HG03432 (cell line): Measurements from ENCODE around the gene RELA.

ENCODE experiments used
- ATAC-seq: cut with Tn5 transposase; IDR thresholded peaks from one replicate; pipeline ENCODE4 v1.9.1; 2021; ENCODE audit warnings: mild to moderate bottlenecking, moderate library complexity; ENCODE audit not compliant: unreplicated experiment

RELA gene

GRCh38 chr11:65615229-65615949 lies 47.3 kb downstream of the RELA start, which contains the start of gene PCNX3:
Gene PCNX3, plus strand, starts transcription at chr11:65615776. Its CDS starts 536 bp downstream, at chr11:65616312.
- peak; percentile 75 for ATAC-seq

- ATAC-seq, result no peak
These were observed 49.4 kb downstream of the RELA start for GRCh38 chr11:65613091-65613928.

GRCh38 chr11:65612691-65613090 lies 50.0 kb downstream of the RELA start:
- no peak for ATAC-seq

GRCh38 chr11:65611758-65612603 lies 50.7 kb downstream of the RELA start:
- ATAC-seq, result no peak

GRCh38 chr11:65611028-65611757 lies 51.5 kb downstream of the RELA start:
- no peak for ATAC-seq

- no peak for ATAC-seq
These were observed 52.3 kb downstream of the RELA start for GRCh38 chr11:65610404-65610803.

- no peak for ATAC-seq
These were observed 53.1 kb downstream of the RELA start for GRCh38 chr11:65609665-65610064.

GRCh38 chr11:65609229-65609628 lies 53.5 kb downstream of the RELA start:
- ATAC-seq, result no peak

GRCh38 chr11:65607614-65608426 lies 54.9 kb downstream of the RELA start:
- no peak for ATAC-seq

- ATAC-seq, result no peak
These were observed 55.7 kb downstream of the RELA start for GRCh38 chr11:65606876-65607613.

GRCh38 chr11:65604258-65604657 lies 58.5 kb downstream of the RELA start:
- ATAC-seq, result no peak
